ENCODE results near the gene GSE1.

GSE1 gene

DNA sequence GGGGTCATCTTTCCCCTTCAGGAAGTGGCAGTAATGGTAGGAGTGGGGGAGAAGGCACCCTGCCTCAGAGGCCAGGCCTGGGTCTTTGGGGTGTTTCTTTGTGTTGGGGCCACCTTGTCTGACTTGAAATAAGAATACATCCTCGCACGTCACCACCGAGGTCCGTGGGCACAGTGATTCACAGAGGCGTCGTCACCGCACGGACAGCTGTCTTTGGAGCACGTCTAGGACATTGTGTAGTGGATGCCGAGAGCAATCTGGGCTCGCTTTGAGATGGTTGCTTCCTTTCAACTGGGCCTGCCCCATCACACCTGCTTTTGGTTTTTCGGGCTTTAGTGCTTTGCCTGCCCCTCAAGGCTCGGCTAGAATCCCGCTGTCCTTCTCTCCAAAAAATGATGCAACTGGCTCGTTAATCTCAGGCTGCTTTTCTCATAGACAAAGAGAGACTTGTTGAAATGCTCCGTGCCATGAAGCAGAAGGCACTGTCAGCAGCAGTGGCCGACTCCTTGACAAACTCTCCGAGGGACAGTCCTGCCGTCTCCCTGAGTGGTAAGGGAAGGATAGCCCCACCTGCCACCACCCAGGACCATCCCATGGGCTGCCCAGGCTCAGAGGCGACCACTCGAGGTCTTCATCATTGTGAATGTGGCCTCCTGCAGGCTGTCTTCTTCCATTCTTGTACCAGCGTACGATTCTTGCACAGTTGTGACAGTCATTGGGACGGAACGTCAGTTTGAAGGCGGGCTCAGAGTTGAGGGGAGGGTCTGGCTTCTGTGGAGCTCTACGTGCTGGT is 51.7 kb downstream of the GSE1 start:
- no peak for DNase-seq (ENCODE audit: low read depth, low spot score)
- H3K9me3 ChIP-seq (ENCODE audit: control insufficient read depth, insufficient read depth, low read length) = no peaks in the 10 kb centered on the region
- no peaks in the 10 kb centered on the region for H3K27me3 ChIP-seq (ENCODE audit: control insufficient read depth, insufficient read depth, low read length)
- no peak overlapping the region for H3K4me3 ChIP-seq (ENCODE audit: low read length)
- no peak overlapping the region for H3K27ac ChIP-seq (ENCODE audit: low read length)
- H3K36me3 ChIP-seq (ENCODE audit: control insufficient read depth, insufficient read depth, low read length) = peaks cover 69% of the 10 kb centered on the region
- no peaks in the 10 kb centered on the region for H3K4me1 ChIP-seq (ENCODE audit: control insufficient read depth, insufficient read depth, low read length)
- WGBS (ENCODE audit: insufficient coverage, insufficient read length) = no CpG with 5 or more reads among the region's 27 CpGs

DNA sequence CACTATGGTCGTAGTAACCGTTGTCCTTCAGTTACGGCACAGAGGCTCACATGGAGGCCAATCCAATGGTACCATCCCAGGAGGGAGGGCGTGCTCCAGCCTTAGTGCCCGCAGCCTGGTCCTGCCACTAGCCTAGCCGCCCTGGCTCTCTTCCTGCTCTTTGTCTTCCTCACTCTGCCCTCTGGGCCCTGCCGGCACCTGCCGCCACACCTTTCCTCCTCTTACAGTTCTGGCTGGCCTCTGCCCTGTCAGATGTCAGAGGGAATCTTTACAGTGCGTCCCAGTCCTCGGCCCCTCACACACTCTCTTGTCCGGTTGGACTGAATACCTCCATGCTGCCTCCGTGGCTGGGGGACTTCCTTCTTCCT is 52.2 kb downstream of the GSE1 start:
- Histone ChIP-seq H3K4me1 (ENCODE audit: control insufficient read depth, insufficient read depth, low read length) (no peaks in the 10 kb centered on the region), H3K9me3 (ENCODE audit: control insufficient read depth, insufficient read depth, low read length) (no peaks in the 10 kb centered on the region), H3K27ac (ENCODE audit: low read length) (no peak overlapping the region), H3K4me3 (ENCODE audit: low read length) (no peak overlapping the region), H3K27me3 (ENCODE audit: control insufficient read depth, insufficient read depth, low read length) (no peaks in the 10 kb centered on the region), H3K36me3 (ENCODE audit: control insufficient read depth, insufficient read depth, low read length) (peaks cover 69% of the 10 kb centered on the region)
- DNase-seq (ENCODE audit: low read depth, low spot score) = no peak
- WGBS (ENCODE audit: insufficient coverage, insufficient read length) = no CpG with 5 or more reads among the region's 12 CpGs

DNA sequence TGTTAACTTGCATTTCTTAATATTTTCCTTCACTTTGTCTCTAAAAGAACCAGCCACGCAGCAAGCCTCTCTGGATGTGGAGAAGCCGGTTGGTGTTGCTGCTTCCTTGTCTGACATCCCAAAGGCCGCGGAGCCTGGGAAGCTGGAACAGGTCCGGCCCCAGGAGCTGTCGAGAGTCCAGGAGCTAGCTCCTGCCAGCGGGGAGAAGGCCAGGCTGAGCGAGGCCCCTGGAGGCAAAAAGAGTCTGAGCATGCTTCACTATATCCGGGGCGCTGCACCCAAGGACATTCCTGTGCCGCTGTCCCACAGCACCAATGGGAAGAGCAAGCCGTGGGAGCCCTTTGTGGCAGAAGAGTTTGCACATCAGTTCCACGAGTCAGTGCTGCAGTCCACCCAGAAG is 52.8 kb downstream of the GSE1 start:
- DNase-seq (ENCODE audit: low read depth, low spot score) = no peak
- no CpG with 5 or more reads among the region's 13 CpGs for WGBS (ENCODE audit: insufficient coverage, insufficient read length)
- Histone ChIP-seq H3K9me3 (ENCODE audit: control insufficient read depth, insufficient read depth, low read length) (no peaks in the 10 kb centered on the region), H3K36me3 (ENCODE audit: control insufficient read depth, insufficient read depth, low read length) (peaks cover 71% of the 10 kb centered on the region), H3K4me1 (ENCODE audit: control insufficient read depth, insufficient read depth, low read length) (no peaks in the 10 kb centered on the region; the same call in 1 of the 2 replicates), H3K27me3 (ENCODE audit: control insufficient read depth, insufficient read depth, low read length) (no peaks in the 10 kb centered on the region), H3K27ac (ENCODE audit: low read length) (no peak overlapping the region), H3K4me3 (ENCODE audit: low read length) (no peak overlapping the region)

DNA sequence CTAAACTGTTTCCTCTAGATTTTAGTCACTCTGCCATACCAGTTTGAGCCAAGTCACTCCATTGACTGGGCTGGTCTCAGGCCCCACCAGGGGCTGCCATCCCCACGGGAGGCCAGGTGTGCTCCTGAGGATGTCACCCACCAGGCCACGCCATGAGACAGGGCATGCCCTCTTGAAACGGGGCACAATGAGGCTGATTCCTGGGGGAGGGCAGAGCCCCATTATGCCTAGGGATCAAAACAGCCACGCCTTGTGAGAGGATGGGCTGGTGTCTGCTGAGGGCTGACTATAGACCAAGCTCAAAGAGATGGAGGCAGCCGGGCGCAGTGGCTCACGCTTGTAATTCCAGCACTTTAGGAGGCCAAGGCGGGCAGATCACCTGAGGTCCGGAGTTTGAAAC is 54.1 kb downstream of the GSE1 start:
- Histone ChIP-seq H3K9me3 (ENCODE audit: control insufficient read depth, insufficient read depth, low read length) (no peaks in the 10 kb centered on the region), H3K27ac (ENCODE audit: low read length) (no peak overlapping the region), H3K4me3 (ENCODE audit: low read length) (no peak overlapping the region), H3K27me3 (ENCODE audit: control insufficient read depth, insufficient read depth, low read length) (no peaks in the 10 kb centered on the region), H3K4me1 (ENCODE audit: control insufficient read depth, insufficient read depth, low read length) (no peaks in the 10 kb centered on the region; the same call in 1 of the 2 replicates), H3K36me3 (ENCODE audit: control insufficient read depth, insufficient read depth, low read length) (peaks cover 65% of the 10 kb centered on the region)
- no peak for DNase-seq (ENCODE audit: low read depth, low spot score)
- WGBS (ENCODE audit: insufficient coverage, insufficient read length) = no CpG with 5 or more reads among the region's 9 CpGs

DNA sequence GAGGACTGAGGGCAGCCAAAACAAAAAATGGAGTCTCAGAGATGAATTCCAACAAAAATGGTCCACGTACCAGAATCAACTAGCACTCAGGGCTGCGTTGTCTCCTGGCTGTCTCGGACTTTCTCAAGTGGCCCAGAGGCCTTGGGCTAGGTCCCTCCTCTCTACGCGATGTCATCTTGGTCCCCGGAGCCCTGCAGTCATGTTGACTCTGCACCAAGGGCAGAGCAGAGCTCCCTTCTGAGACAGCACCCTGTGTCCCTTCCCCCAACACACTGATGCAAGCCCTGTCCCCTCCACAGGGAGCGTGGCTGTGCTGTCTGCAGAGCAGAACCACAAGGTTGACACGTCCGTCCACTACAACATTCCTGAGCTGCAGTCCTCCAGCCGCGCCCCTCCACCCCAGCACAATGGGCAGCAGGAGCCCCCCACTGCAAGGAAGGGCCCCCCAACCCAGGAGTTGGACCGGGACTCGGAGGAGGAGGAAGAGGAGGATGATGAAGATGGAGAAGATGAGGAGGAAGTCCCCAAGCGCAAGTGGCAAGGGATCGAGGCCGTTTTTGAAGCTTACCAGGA is 54.8 kb downstream of the GSE1 start:
- peaks cover 63% of the 10 kb centered on the region for H3K36me3 ChIP-seq (ENCODE audit: control insufficient read depth, insufficient read depth, low read length)

DNA sequence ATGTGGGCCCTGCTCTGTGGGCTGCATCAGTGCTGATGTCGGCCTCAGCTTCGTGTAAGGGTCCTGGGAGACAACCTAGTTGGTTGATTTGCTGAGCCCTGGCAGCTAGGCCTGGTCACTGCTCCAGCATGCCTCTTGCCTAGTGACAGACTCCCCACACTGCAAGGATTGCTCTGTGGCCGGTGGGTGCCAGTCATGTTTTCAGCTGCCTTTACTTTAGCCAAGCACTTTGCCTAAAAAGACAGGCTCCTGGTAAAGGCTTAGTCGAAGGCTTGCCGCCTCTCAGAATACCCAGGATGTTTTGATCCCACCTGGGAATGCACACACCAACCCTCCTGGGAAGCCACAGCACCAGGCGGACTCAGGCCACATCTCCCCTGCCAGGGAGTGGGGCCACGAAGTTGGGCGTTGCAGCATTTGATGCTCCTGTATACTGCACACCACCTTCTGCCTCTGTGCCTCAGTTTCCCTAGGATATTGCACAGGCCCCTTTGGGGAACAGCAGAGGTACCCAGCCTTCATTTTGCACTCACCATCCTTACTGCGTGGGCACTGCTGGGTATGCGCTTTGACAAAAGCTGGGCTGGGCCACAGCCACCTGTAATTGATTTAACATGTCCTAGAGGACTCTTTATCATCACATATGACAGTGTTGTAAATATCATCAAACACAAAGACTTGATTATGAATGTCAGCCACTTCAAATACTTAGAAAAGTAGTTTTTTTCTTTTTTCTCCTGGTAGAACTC is 55.7 kb downstream of the GSE1 start:
- WGBS (ENCODE audit: insufficient coverage, insufficient read length) = no CpG with 5 or more reads among the region's 10 CpGs
- Histone ChIP-seq H3K27me3 (ENCODE audit: control insufficient read depth, insufficient read depth, low read length) (no peaks in the 10 kb centered on the region), H3K9me3 (ENCODE audit: control insufficient read depth, insufficient read depth, low read length) (no peaks in the 10 kb centered on the region), H3K4me1 (ENCODE audit: control insufficient read depth, insufficient read depth, low read length) (no peaks in the 10 kb centered on the region; the same call in 1 of the 2 replicates), H3K27ac (ENCODE audit: low read length) (no peak overlapping the region), H3K4me3 (ENCODE audit: low read length) (no peak overlapping the region), H3K36me3 (ENCODE audit: control insufficient read depth, insufficient read depth, low read length) (peaks cover 58% of the 10 kb centered on the region)
- no peak for DNase-seq (ENCODE audit: low read depth, low spot score)

More for the DNA sequence above, 54.8 kb downstream of the GSE1 start:
- Histone ChIP-seq H3K4me3 (ENCODE audit: low read length) (no peak overlapping the region), H3K27me3 (ENCODE audit: control insufficient read depth, insufficient read depth, low read length) (no peaks in the 10 kb centered on the region), H3K9me3 (ENCODE audit: control insufficient read depth, insufficient read depth, low read length) (no peaks in the 10 kb centered on the region), H3K27ac (ENCODE audit: low read length) (no peak overlapping the region), H3K4me1 (ENCODE audit: control insufficient read depth, insufficient read depth, low read length) (no peaks in the 10 kb centered on the region; the same call in 1 of the 2 replicates)
- WGBS (ENCODE audit: insufficient coverage, insufficient read length) = no CpG with 5 or more reads among the region's 16 CpGs
- DNase-seq (ENCODE audit: low read depth, low spot score) = no peak

DNA sequence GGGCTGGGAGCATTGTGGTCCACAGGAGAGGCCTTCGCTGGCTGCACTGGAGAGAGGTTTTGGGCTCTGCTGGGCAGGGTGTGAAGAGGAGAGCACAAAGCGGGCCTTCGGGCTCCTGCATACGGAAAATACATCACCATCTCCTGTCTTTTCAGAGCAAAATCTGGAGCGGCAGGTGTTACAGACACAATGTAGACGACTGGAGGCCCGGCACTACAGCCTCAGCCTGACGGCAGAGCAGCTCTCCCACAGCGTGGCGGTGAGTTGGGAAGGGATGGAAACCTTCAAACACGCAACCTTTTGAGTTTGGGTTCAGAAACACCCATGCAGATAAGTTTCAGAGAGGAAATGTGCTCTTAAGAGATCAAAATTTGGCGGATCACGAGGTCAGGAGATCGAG is 57.7 kb downstream of the GSE1 start:
- WGBS (ENCODE audit: insufficient coverage, insufficient read length) = no CpG with 5 or more reads among the region's 14 CpGs
- no peaks in the 10 kb centered on the region for H3K9me3 ChIP-seq (ENCODE audit: control insufficient read depth, insufficient read depth, low read length)
- H3K4me1 ChIP-seq (ENCODE audit: control insufficient read depth, insufficient read depth, low read length) = no peaks in the 10 kb centered on the region; the same call in 1 of the 2 replicates
- no peak for DNase-seq (ENCODE audit: low read depth, low spot score)
- no peaks in the 10 kb centered on the region for H3K27me3 ChIP-seq (ENCODE audit: control insufficient read depth, insufficient read depth, low read length)
- H3K4me3 ChIP-seq (ENCODE audit: low read length) = no peak overlapping the region
- no peak overlapping the region for H3K27ac ChIP-seq (ENCODE audit: low read length)
- H3K36me3 ChIP-seq (ENCODE audit: control insufficient read depth, insufficient read depth, low read length) = peaks cover 51% of the 10 kb centered on the region

DNA sequence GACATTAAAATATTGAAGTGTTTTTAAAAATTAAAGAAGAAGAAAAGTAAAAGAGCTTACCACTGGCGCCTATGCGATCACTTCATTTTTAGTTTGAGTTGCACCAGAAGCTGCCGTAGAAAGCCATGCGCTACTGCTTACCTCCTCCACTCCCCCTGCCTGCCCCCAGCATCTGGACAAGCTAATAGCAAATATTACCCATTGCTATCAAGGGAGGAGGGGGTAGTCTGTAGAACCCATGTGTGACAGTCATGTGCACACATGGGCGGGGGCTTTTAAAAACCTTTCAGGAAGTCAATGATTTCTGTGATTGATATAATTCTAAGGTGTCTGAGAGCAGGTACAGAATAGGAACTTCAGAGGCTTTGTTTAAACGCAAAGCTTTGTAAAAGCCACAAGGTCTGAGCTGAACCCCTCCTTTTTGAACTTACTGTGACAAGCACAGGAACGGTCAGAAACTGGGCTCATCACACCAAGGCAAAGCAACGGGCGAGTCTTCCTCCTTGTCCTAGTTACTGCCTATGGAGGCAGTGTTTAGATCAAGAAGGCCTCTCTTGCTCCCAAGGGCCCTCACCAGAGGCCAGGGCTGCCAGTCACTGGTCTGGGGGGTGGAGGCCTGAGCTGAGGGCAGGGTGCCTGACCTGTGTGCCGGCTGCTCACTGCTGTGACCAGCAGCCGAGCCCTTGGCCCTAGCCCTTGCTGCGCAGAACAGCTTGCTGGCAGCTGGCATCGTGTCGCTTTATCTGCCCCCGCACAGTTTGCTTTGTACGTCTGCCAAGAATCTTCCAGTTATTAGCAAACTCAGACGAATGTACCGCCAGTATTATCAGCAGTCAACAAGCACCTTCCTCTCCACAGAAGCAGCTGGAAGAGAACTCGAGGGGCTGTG is 60.7 kb downstream of the GSE1 start:
- no CpG with 5 or more reads among the region's 19 CpGs for WGBS (ENCODE audit: insufficient coverage, insufficient read length)
- H3K27ac ChIP-seq (ENCODE audit: low read length) = no peak overlapping the region

DNA sequence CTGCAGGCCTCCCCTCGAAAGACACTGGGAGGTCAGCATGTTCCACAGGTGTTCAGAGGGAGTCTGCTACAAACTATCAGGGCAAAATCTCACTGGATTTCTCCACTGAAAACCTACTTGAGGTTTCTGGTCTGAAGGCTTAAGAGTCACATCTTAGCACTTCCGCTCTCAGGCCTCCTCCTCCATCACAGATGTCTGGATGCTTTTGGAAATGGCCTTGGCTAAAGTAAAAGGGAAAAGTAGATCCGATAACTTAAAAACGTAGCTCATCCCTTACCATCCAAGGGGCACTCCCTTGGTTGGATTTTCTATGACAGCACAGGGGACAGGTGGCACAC is 61.3 kb downstream of the GSE1 start:
- H3K4me1 ChIP-seq (ENCODE audit: control insufficient read depth, insufficient read depth, low read length) = no peaks in the 10 kb centered on the region; the same call in 1 of the 2 replicates
- no peak overlapping the region for H3K4me3 ChIP-seq (ENCODE audit: low read length)
- H3K9me3 ChIP-seq (ENCODE audit: control insufficient read depth, insufficient read depth, low read length) = no peaks in the 10 kb centered on the region
- no peak for DNase-seq (ENCODE audit: low read depth, low spot score)
- no CpG with 5 or more reads among the region's 4 CpGs for WGBS (ENCODE audit: insufficient coverage, insufficient read length)
- peaks cover 43% of the 10 kb centered on the region for H3K36me3 ChIP-seq (ENCODE audit: control insufficient read depth, insufficient read depth, low read length)
- H3K27ac ChIP-seq (ENCODE audit: low read length) = no peak overlapping the region
- H3K27me3 ChIP-seq (ENCODE audit: control insufficient read depth, insufficient read depth, low read length) = no peaks in the 10 kb centered on the region

More for the DNA sequence above, 60.7 kb downstream of the GSE1 start:
- DNase-seq (ENCODE audit: low read depth, low spot score) = no peak
- Histone ChIP-seq H3K4me3 (ENCODE audit: low read length) (no peak overlapping the region), H3K36me3 (ENCODE audit: control insufficient read depth, insufficient read depth, low read length) (peaks cover 43% of the 10 kb centered on the region), H3K4me1 (ENCODE audit: control insufficient read depth, insufficient read depth, low read length) (no peaks in the 10 kb centered on the region; the same call in 1 of the 2 replicates), H3K9me3 (ENCODE audit: control insufficient read depth, insufficient read depth, low read length) (no peaks in the 10 kb centered on the region), H3K27me3 (ENCODE audit: control insufficient read depth, insufficient read depth, low read length) (no peaks in the 10 kb centered on the region)

DNA sequence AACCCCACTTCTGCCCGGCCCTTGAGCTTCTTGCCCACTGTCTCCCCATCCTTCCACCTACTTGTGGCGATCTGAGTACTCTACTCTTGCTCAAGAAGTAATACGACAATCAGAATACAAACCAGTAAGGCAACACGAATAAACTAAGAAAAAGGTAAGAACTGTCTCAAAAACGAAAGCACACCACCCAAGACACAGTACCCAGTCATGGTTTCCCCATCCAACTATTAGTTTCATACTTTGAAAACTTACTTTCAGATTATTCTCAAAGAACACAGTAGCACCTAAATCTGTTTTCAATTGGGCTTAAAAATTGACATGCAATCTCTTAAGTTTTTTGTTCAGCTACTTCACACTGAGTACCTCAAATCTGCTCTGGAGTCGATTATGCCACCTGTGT is 61.7 kb downstream of the GSE1 start:
- H3K9me3 ChIP-seq (ENCODE audit: control insufficient read depth, insufficient read depth, low read length) = no peaks in the 10 kb centered on the region
- H3K36me3 ChIP-seq (ENCODE audit: control insufficient read depth, insufficient read depth, low read length) = peaks cover 43% of the 10 kb centered on the region
- no peak overlapping the region for H3K4me3 ChIP-seq (ENCODE audit: low read length)
- no peak overlapping the region for H3K27ac ChIP-seq (ENCODE audit: low read length)
- H3K4me1 ChIP-seq (ENCODE audit: control insufficient read depth, insufficient read depth, low read length) = no peaks in the 10 kb centered on the region; the same call in 1 of the 2 replicates
- WGBS (ENCODE audit: insufficient coverage, insufficient read length) = no CpG with 5 or more reads among the region's 6 CpGs
- DNase-seq (ENCODE audit: low read depth, low spot score) = no peak
- H3K27me3 ChIP-seq (ENCODE audit: control insufficient read depth, insufficient read depth, low read length) = no peaks in the 10 kb centered on the region
